Mesendoderm (in vitro differentiated cells): ENCODE measurements around the gene ACVR1.
"Not testable (repeated sequence)": the region's sequence is repeated elsewhere in the genome, so short reads cannot be mapped to it uniquely, and the experiment has no call there.

Experiments used
- DNase-seq: peaks from one replicate; pipeline ENCODE4 v3.0.0; 2013
- H2AK5ac ChIP-seq: 2 replicates; pipeline ENCODE4 v1.6.1; 2013; ENCODE audit warnings: low read length, inconsistent platforms
- H2BK120ac ChIP-seq: 2 replicates; pipeline ENCODE4 v1.6.1; 2013; ENCODE audit warnings: low read depth, mild to moderate bottlenecking, low read length, moderate library complexity, mixed read lengths
- H2BK15ac ChIP-seq: replicated peaks from 2 replicates; pipeline ENCODE4 v1.6.1; 2013; ENCODE audit warnings: low read depth, mild to moderate bottlenecking, moderate library complexity
- H2BK5ac ChIP-seq: 2 replicates; pipeline ENCODE4 v1.6.1; 2013; ENCODE audit warnings: low read length, inconsistent platforms
- H3K18ac ChIP-seq: 2 replicates; pipeline ENCODE4 v1.6.1; 2013; ENCODE audit warnings: mild to moderate bottlenecking, low read length, mixed read lengths
- H3K23ac ChIP-seq: one replicate; pipeline ENCODE4 v1.6.1; 2013; ENCODE audit warnings: low read length
- H3K27ac ChIP-seq: 2 replicates; pipeline ENCODE4 v1.5.1; 2013; ENCODE audit warnings: low read depth, mild to moderate bottlenecking, inconsistent platforms, low read length, moderate library complexity
- H3K27me3 ChIP-seq: 2 replicates; pipeline ENCODE4 v1.6.1; 2013; ENCODE audit warnings: low read length, control low read depth, mild to moderate bottlenecking, inconsistent platforms; ENCODE audit not compliant: insufficient read depth, poor library complexity
- H3K36me3 ChIP-seq: 2 replicates; pipeline ENCODE4 v1.6.1; 2013; ENCODE audit warnings: low read length, inconsistent platforms; ENCODE audit not compliant: control insufficient read depth, insufficient read depth
- H3K4ac ChIP-seq: one replicate; pipeline ENCODE4 v1.6.1; 2013; ENCODE audit warnings: low read depth, mild to moderate bottlenecking, low read length, moderate library complexity
- H3K4me1 ChIP-seq: 2 replicates; pipeline ENCODE4 v1.6.1; 2013; ENCODE audit warnings: low read depth, low read length, inconsistent platforms; ENCODE audit not compliant: control insufficient read depth
- H3K4me2 ChIP-seq: 2 replicates; pipeline ENCODE4 v1.6.1; 2013; ENCODE audit warnings: low read length
- H3K4me3 ChIP-seq: 2 replicates; pipeline ENCODE4 v1.5.1; 2013; ENCODE audit warnings: mild to moderate bottlenecking, low read length
- H3K56ac ChIP-seq: one replicate; pipeline ENCODE4 v1.6.1; 2013; ENCODE audit warnings: low read length
- H3K79me1 ChIP-seq: 2 replicates; pipeline ENCODE4 v1.6.1; 2013; ENCODE audit warnings: low read length, inconsistent platforms
- H3K79me2 ChIP-seq: 2 replicates; pipeline ENCODE4 v1.6.1; 2013; ENCODE audit warnings: mild to moderate bottlenecking, low read length; ENCODE audit not compliant: control insufficient read depth, insufficient read depth
- H3K9ac ChIP-seq: 2 replicates; pipeline ENCODE4 v1.6.1; 2013; ENCODE audit warnings: low read length, inconsistent platforms
- H4K5ac ChIP-seq: one replicate; pipeline ENCODE4 v1.6.1; 2013; ENCODE audit warnings: low read length
- H4K8ac ChIP-seq: one replicate; pipeline ENCODE4 v1.6.1; 2013; ENCODE audit warnings: low read depth, mild to moderate bottlenecking, control low read depth, low read length, moderate library complexity
- WGBS: extraction: QIAGEN DNeasy Blood & Tissue Kit; methylation state at CpG from one replicate; pipeline ENCODE4 v1.1.7; 2013; ENCODE audit warnings: low lambda C conversion rate, missing lambda C conversion rate; ENCODE audit not compliant: insufficient coverage; ENCODE audit errors: extremely low coverage; 5-methylcytosine and 5-hydroxymethylcytosine counted together

The ACVR1 gene

GRCh38 chr2:157761520-157761919 is 114.6 kb downstream of the ACVR1 start:
- Histone ChIP-seq H3K23ac (no peak overlapping the region), H3K9ac (no peak overlapping the region), H3K4me2 (no peak overlapping the region), H2BK120ac (no peak overlapping the region), H3K79me1 (no peaks in the 10 kb centered on the region), H3K4me1 (no peaks in the 10 kb centered on the region), H3K4ac (no peak overlapping the region), H2AK5ac (no peak overlapping the region), H3K56ac (no peak overlapping the region), H3K18ac (no peak overlapping the region), H3K27ac (no peak overlapping the region), H4K5ac (no peak overlapping the region), H3K36me3 (peaks cover 2% of the 10 kb centered on the region), H2BK5ac (no peak overlapping the region), H3K79me2 (no peaks in the 10 kb centered on the region), H3K27me3 (no peaks in the 10 kb centered on the region), H3K4me3 (no peak overlapping the region), H4K8ac (no peak overlapping the region), H2BK15ac (no peak overlapping the region)
- peak; percentile 67 for DNase-seq

- Histone ChIP-seq H3K36me3 (peaks cover 2% of the 10 kb centered on the region), H3K27ac (no peak overlapping the region), H4K8ac (no peak overlapping the region), H3K27me3 (no peaks in the 10 kb centered on the region), H3K4me1 (no peaks in the 10 kb centered on the region), H3K56ac (no peak overlapping the region), H3K79me2 (no peaks in the 10 kb centered on the region), H3K4ac (no peak overlapping the region), H3K4me2 (no peak overlapping the region), H3K4me3 (no peak overlapping the region), H2BK15ac (no peak overlapping the region), H3K79me1 (no peaks in the 10 kb centered on the region), H2AK5ac (no peak overlapping the region), H2BK5ac (no peak overlapping the region), H2BK120ac (no peak overlapping the region), H3K23ac (no peak overlapping the region), H3K9ac (no peak overlapping the region), H4K5ac (no peak overlapping the region), H3K18ac (no peak overlapping the region)
- DNase-seq, result peak; percentile 47
- WGBS, result no CpG with 5 or more reads among the region's 5 CpGs
Observed at GRCh38 chr2:157760949-157761348, 115.2 kb downstream of the ACVR1 start.

- Histone ChIP-seq H3K18ac (no peak overlapping the region), H3K9ac (no peak overlapping the region), H3K23ac (no peak overlapping the region), H2BK15ac (no peak overlapping the region), H4K8ac (no peak overlapping the region), H3K4ac (no peak overlapping the region), H3K27me3 (no peaks in the 10 kb centered on the region), H2AK5ac (no peak overlapping the region), H3K4me1 (no peaks in the 10 kb centered on the region), H3K79me1 (no peaks in the 10 kb centered on the region), H3K36me3 (no peaks in the 10 kb centered on the region), H4K5ac (no peak overlapping the region), H2BK120ac (no peak overlapping the region), H3K79me2 (no peaks in the 10 kb centered on the region), H3K27ac (no peak overlapping the region), H3K56ac (no peak overlapping the region), H3K4me3 (no peak overlapping the region), H2BK5ac (no peak overlapping the region), H3K4me2 (no peak overlapping the region)
- no peak for DNase-seq
Observed at GRCh38 chr2:157759855-157760254, 116.3 kb downstream of the ACVR1 start.

GRCh38 chr2:157758586-157758985 is 117.5 kb downstream of the ACVR1 start:
- no peak overlapping the region for H3K56ac ChIP-seq
- H4K8ac ChIP-seq, result no peak overlapping the region
- H3K4me2 ChIP-seq, result no peak overlapping the region
- no peak overlapping the region for H2BK120ac ChIP-seq
- no peak overlapping the region for H3K27ac ChIP-seq
- no peak overlapping the region for H3K4ac ChIP-seq
- no peak overlapping the region for H3K4me3 ChIP-seq
- H3K27me3 ChIP-seq, result no peaks in the 10 kb centered on the region
- H2BK5ac ChIP-seq, result no peak overlapping the region
- no peak overlapping the region for H3K18ac ChIP-seq
- H3K23ac ChIP-seq, result no peak overlapping the region
- H3K9ac ChIP-seq, result no peak overlapping the region
- H3K79me2 ChIP-seq, result no peaks in the 10 kb centered on the region
- no peak overlapping the region for H4K5ac ChIP-seq
- no CpG with 5 or more reads among the region's 2 CpGs for WGBS
- no peaks in the 10 kb centered on the region for H3K36me3 ChIP-seq
- H3K4me1 ChIP-seq, result no peaks in the 10 kb centered on the region
- DNase-seq, result no peak
- H2BK15ac ChIP-seq, result no peak overlapping the region
- H3K79me1 ChIP-seq, result no peaks in the 10 kb centered on the region
- no peak overlapping the region for H2AK5ac ChIP-seq

GRCh38 chr2:157757500-157757899 is 118.6 kb downstream of the ACVR1 start:
- Histone ChIP-seq H3K79me1 (no peaks in the 10 kb centered on the region), H3K4me1 (no peaks in the 10 kb centered on the region), H4K5ac (no peak overlapping the region), H3K56ac (no peak overlapping the region), H3K27me3 (no peaks in the 10 kb centered on the region), H3K36me3 (no peaks in the 10 kb centered on the region), H3K18ac (no peak overlapping the region), H3K4me2 (no peak overlapping the region), H3K79me2 (no peaks in the 10 kb centered on the region), H3K4me3 (no peak overlapping the region), H3K23ac (no peak overlapping the region), H2BK120ac (no peak overlapping the region), H3K9ac (no peak overlapping the region), H3K4ac (no peak overlapping the region), H3K27ac (no peak overlapping the region), H2BK15ac (no peak overlapping the region), H2AK5ac (no peak overlapping the region), H2BK5ac (no peak overlapping the region), H4K8ac (no peak overlapping the region)
- no peak for DNase-seq
- WGBS, result no CpG with 5 or more reads among the region's 1 CpG

GRCh38 chr2:157756447-157756846 is 119.7 kb downstream of the ACVR1 start:
- not testable (repeated sequence) for H3K79me1 ChIP-seq, H3K27ac ChIP-seq, H3K27me3 ChIP-seq, H3K4me3 ChIP-seq, H4K8ac ChIP-seq, H3K79me2 ChIP-seq, H3K4me1 ChIP-seq, H3K23ac ChIP-seq, H3K56ac ChIP-seq, H2BK5ac ChIP-seq, H3K4ac ChIP-seq, DNase-seq, H2BK15ac ChIP-seq, H2AK5ac ChIP-seq, H3K36me3 ChIP-seq, H3K18ac ChIP-seq, H3K9ac ChIP-seq, H4K5ac ChIP-seq, H2BK120ac ChIP-seq, H3K4me2 ChIP-seq
- WGBS, result no CpG with 5 or more reads among the region's 5 CpGs
